ENCODE results near the gene KCNQ1. TPM values are rescaled to one million over a fixed set of nuclear protein-coding genes. Genes with fewer than 3 reads are reported as not detected.

Gene KCNQ1
- polyA plus RNA-seq, 10 donors, result 1.2 to 3.6 (median 2.4) TPM

GRCh38 chr11:2577991-2578928 is 133.5 kb downstream of the KCNQ1 start:
- no peak for DNase-seq

- no peak for DNase-seq
Measured at GRCh38 chr11:2578929-2579270, 134.1 kb downstream of the KCNQ1 start.

- DNase-seq, result no peak
Measured at GRCh38 chr11:2579315-2580060, 134.7 kb downstream of the KCNQ1 start.

- no peak for DNase-seq
Measured at GRCh38 chr11:2580061-2580421, 135.2 kb downstream of the KCNQ1 start.

GRCh38 chr11:2580571-2581001 is 135.8 kb downstream of the KCNQ1 start:
- DNase-seq, result no peak

GRCh38 chr11:2581151-2581930 is 136.5 kb downstream of the KCNQ1 start:
- no peak for DNase-seq

DNA sequence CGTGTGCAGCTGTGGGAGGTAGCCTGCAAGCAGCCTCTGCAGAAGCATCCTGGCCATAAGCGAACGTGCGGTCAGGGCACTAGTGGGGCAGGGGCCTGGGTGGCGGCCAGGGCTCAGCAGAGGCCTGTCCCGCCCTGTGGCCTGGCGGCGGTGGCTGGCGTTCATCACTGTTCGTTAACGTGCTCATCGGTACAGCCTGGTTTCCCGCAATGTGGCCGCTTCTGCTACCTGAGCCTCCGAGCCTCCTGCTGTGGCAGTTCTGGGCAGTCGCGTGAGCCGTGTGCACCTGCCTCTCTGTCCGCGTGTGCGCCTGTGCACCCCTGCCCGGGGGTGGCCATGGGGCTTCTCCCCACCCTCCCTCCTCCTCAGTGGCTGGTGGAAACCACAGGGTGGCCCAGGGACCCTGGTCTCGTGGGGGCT is 137.1 kb downstream of the KCNQ1 start:
- no peak for DNase-seq

GRCh38 chr11:2582351-2582945 is 137.6 kb downstream of the KCNQ1 start:
- no peak for DNase-seq

DNA sequence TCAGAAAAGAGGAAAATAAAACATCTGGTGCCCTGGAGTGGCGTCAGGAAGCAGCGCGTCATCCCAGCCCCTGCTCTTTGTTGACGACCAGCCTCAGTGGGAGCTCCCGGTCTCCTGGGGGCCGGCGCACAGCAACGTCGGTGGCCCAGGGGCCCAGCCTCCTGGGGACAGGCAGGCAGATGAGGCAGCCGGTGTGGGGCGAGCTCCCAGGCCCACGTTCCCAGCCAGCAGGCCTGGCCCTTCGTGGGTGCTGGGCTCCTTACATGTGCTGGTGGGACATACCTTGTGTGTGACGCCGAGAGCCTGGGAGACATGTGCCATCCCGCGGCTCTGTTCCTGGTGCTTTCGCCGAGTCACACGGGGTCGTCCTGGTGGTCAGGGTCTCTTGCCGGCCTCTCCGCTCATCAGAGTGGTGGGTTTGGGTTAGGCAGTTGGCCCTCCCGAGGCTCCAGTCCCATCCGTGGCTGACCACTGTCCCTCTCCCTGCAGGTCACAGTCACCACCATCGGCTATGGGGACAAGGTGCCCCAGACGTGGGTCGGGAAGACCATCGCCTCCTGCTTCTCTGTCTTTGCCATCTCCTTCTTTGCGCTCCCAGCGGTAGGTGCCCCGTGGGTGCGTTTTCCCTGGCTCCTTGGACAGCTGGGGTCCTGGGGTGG is 138.3 kb downstream of the KCNQ1 start:
- DNase-seq, result peak in 1 of 3 donors; percentile 44

- no peak for DNase-seq
Measured at GRCh38 chr11:2583605-2583958, 138.8 kb downstream of the KCNQ1 start.

DNA sequence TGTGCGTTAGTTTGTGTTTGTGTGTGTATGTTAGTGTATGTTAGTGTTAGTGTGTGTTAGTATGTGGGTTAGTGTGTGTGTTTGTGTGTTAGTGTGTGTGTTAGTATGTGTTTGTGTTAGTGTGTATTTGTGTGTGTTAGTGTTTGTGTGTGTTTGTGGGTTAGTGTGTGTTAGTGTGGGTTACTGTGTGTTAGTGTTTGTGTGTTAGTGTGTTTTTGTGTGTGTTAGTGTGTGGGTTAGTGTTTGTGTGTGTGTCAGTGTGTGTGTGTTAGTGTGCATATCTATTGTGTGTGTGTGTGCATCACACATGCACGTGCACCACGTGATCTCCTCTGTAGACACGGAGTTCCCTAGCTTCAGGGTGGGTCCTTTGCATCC is 139.6 kb downstream of the KCNQ1 start:
- no peak for DNase-seq

- no peak for DNase-seq
Measured at GRCh38 chr11:2584812-2585565, 140.2 kb downstream of the KCNQ1 start.

DNA sequence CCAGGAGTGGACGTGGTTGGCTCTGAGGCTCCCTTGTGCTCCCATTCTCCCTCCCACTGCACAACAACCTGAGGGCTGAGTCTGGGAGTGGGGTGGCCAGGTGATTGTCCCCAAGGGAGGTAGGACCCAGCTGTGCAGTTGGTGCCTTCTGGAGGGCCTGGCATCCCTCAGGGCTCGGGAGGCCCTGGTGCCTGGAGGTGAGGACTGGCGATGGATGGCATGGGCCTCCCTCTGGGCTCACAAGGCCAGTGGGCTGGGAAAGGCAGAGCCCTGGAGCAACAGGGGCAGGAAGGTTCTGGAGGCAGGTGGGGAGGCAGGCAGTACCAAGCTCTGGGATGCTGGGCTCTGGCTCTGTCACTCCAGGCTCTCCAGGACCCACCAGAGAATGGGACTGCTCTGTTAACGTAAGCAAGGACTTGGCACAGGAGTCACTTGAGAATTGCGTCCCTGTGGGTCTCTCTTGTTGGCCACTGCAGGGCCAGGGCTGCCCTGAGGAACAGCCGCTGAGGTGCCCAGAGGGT is 140.8 kb downstream of the KCNQ1 start:
- DNase-seq, result no peak

DNA sequence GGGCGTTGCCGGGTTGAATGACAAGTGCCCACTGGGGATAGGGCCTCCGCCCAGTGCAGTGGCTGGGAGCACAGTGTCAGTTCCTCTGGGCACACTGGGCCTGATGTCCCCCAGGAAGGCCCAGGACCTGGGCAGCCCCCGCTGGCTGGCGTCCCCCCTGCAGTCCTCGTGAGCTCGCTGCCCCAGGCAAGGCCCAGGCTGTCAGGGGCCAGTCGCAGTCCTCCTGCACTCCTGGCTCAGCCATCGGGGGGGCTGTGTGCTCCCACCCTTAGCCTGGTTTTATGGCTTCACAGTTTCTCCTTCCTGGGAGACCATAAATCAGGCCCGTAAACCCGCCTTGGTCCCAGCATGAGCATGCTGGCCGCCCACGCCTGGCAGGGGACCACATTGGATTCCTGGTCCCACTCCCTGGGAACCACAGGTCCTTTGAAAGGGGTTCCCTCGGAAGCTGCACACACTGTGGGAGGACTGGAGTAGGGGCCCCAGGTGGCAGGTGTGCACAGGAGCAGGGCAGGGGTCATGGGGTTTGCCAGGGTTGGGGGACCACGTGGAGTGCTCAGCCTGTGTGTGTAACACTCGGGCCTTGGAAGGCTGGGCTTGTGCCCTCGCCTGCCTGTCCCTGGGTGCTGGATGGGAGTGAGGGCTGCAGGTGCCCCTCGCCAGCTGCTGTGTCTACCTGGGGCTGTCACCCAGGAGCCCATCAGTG is 141.4 kb downstream of the KCNQ1 start:
- no peak for DNase-seq

DNA sequence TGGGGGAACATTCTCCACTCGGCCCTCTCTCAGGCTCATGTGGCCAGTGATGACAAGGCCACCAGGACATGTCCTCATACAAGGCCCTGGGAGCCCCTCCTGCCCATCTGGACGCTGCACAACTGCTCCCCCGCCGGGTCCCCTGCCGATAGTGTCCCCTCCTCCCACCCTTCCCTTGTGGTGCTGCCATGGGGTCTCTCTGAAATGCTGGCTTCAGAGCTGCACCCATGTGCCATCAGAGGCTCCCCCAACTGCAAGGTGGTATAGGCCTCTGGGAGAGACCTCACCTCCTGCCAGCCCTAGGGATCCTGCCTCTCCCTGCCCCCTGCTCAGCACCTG is 142.0 kb downstream of the KCNQ1 start:
- no peak for DNase-seq

GRCh38 chr11:2587132-2587930 is 142.5 kb downstream of the KCNQ1 start:
- no peak for DNase-seq

DNA sequence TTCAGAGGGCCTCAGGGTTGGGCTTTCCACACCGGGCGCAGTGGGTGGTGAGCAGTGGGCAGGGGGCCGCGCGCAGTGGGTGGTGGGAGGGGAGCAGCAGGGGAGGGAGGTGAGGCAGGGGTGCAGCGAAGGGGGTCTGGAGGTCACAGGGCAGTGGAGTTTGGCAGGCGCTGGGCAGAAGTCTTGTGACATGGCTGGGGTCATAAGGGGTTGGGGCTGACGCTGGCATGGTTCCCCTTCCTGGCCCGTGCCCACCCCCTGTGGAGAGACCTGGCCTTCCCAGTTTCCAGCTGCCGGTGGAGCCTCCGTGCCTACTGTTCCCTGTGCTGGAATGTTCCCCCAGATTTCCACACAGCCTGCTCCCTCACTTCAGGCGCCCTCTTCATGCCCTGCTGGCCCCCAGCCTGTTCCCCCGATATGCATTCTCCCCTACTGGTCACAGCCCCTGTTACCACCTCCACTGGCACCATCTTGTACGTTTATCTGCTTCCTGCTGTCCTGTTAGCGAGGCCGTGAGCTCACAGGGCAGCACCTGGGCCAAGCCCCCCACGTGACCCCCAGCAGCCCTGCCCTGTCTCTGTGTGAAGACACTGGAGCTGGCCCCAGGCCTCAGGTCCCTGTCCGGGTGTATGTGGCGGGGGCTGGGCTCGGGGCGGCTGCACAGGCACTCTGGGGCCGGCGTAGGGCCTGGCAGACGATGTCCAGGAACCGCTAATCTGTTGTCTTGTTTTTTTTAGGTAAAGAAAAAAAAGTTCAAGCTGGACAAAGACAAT is 143.4 kb downstream of the KCNQ1 start:
- no peak for DNase-seq

Data from muscle of back (tissue), 11 donors.